Rectal smooth muscle tissue (tissue), 1 donor: Measurements from ENCODE around the gene ANKRD33.

Experiments used
- H3K27ac ChIP-seq: one replicate; pipeline ENCODE4 v1.7.0; 2013; ENCODE audit warnings: low read depth, low read length, inconsistent platforms
- H3K27me3 ChIP-seq: one replicate; pipeline ENCODE4 v1.7.0; 2013; ENCODE audit warnings: low read length; ENCODE audit not compliant: control insufficient read depth, insufficient read depth
- H3K36me3 ChIP-seq: one replicate; pipeline ENCODE4 v1.7.0; 2013; ENCODE audit warnings: low read length; ENCODE audit not compliant: control insufficient read depth, insufficient read depth
- H3K4me1 ChIP-seq: one replicate; pipeline ENCODE4 v1.7.0; 2013; ENCODE audit warnings: low read length; ENCODE audit not compliant: control insufficient read depth, insufficient read depth
- H3K4me3 ChIP-seq: one replicate; pipeline ENCODE4 v1.7.0; 2013; ENCODE audit warnings: low read length
- H3K9ac ChIP-seq: one replicate; pipeline ENCODE4 v1.7.0; 2013; ENCODE audit warnings: low read length

ANKRD33 gene

DNA sequence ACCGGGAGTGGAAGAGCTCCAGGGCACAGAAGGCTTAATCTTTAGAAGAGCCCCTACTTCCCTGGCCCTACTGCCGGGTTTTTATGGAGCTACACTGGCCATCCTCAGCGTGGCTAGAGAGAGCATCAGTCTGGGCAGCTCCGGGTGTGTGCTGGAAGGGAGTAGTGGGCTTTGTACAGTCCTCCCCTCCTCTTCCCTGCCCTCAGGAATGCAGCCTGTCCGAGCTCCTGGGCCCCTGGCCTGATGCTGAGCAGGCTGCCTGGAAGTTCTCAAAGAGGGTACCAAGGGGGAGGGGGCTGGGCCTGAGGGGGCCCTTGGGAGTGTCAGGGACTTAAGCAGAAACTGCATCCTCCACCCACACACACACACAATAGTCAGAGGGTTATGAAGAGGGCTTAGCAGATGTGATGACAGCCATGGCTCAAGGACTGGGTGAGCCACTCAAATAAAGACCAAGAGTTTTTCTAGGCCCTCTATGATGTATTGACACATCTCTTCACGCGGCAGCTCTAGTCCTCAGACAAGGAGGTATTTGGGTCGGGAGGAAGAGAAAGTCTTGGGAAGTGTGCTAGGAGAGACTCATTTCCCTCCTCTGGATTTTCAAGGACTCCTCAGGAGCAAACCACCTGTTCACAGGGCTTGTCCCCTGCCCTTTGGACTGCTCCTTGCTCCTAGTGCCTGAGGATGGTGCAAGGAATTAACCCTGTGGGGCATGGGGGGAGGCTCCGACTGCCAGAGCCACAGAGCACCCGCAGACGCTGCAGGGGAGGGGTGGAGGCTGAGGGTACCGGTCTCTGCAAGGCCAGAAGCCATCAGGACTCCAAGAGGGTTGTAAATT lies 22.9 kb upstream of the ANKRD33 start:
- no peaks in the 10 kb centered on the region for H3K4me1 ChIP-seq
- no peak overlapping the region for H3K27ac ChIP-seq
- H3K4me3 ChIP-seq, result no peak overlapping the region
- H3K36me3 ChIP-seq, result no peaks in the 10 kb centered on the region
- H3K9ac ChIP-seq, result no peak overlapping the region
- H3K27me3 ChIP-seq, result peaks cover 15% of the 10 kb centered on the region

DNA sequence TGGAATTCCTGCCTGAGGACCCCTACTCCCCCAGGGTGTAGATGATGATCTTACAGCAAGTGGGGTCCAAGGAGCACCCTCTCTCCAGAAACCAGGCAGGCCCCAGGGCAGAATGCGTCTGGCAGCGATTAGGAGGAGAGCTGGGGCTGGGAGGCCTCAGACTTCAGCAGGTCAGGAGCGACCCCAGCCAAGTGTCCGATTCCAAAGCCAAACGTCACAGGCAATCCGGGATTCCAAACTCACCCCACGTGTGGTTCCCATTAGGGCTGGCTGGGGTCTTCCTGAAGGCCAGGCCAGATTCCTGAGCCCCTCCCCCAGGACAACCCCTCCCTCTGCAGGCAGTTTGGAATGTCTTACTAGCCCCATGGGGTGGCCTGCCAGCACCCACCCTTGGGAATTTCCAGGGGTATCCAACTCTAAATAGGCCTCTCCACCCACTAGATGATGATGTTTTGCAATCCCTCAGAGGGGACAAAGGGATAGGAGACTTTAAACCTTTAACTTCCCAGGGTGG lies 22.1 kb upstream of the ANKRD33 start:
- no peak overlapping the region for H3K27ac ChIP-seq
- H3K9ac ChIP-seq, result no peak overlapping the region
- H3K27me3 ChIP-seq, result peaks cover 15% of the 10 kb centered on the region
- no peaks in the 10 kb centered on the region for H3K4me1 ChIP-seq
- no peak overlapping the region for H3K4me3 ChIP-seq
- no peaks in the 10 kb centered on the region for H3K36me3 ChIP-seq

DNA sequence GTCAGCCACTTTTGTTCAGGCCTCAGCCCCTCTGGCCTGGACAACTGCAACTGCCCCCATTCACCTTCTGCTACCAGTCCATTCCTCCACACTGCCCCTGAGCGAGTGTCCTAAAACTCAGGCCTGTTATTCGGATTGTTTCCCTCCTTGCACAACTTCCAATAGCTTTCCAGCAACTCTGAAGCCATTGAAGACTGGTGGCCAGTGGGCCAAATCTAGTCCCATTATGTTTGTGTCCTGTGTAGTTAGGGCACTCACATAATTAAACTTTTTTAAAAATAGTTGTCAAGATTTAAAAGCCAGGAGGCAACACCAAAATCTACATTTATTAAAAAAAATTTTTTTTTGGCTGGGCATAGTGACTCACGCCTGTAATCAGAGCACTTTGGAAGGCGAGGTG lies 21.6 kb upstream of the ANKRD33 start:
- no peak overlapping the region for H3K27ac ChIP-seq
- H3K36me3 ChIP-seq, result no peaks in the 10 kb centered on the region
- no peak overlapping the region for H3K4me3 ChIP-seq
- no peaks in the 10 kb centered on the region for H3K4me1 ChIP-seq
- peaks cover 15% of the 10 kb centered on the region for H3K27me3 ChIP-seq
- no peak overlapping the region for H3K9ac ChIP-seq

DNA sequence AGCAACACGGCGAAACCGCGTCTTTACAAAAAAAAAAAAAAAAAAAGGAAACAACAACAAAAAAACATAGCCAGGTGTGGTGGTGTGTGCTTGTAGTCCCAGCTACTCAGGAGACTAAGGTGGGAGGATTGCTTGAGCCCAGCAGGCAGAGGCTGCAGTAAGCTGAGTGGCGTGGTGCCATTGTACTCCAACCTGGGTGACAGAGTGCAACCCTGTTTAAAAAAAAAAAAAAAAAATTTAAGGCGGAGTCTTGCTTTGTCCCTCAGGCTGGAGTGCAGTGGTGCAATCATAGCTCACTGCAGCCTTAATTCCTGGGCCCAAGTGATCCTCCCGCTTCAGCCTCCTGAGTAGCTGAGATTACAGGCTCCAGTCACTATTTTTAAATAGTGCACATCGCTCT lies 21.1 kb upstream of the ANKRD33 start:
- Histone ChIP-seq H3K4me1 (no peaks in the 10 kb centered on the region), H3K9ac (no peak overlapping the region), H3K27me3 (peaks cover 15% of the 10 kb centered on the region), H3K27ac (no peak overlapping the region), H3K4me3 (no peak overlapping the region), H3K36me3 (no peaks in the 10 kb centered on the region)

DNA sequence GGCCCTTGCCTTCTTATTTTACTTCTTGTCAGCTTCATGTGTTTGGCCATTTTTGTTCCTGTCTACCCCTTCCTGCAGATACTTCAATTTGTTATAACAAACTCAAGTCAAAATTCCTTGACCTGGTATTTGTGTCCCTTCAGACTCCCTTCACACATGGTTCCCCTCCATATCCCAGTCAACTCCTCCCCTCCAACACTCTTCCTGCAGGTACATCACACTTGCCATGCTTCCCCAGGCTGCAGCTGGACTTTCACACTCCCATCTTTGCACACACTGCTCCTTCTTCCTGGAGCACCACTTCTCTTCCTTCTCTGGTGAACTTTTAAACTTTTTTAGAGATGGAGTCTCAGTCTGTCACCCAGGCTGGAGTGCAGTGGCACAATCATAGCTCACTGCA lies 20.5 kb upstream of the ANKRD33 start:
- Histone ChIP-seq H3K9ac (no peak overlapping the region), H3K4me3 (no peak overlapping the region), H3K27ac (no peak overlapping the region), H3K27me3 (peaks cover 15% of the 10 kb centered on the region), H3K4me1 (no peaks in the 10 kb centered on the region), H3K36me3 (no peaks in the 10 kb centered on the region)

DNA sequence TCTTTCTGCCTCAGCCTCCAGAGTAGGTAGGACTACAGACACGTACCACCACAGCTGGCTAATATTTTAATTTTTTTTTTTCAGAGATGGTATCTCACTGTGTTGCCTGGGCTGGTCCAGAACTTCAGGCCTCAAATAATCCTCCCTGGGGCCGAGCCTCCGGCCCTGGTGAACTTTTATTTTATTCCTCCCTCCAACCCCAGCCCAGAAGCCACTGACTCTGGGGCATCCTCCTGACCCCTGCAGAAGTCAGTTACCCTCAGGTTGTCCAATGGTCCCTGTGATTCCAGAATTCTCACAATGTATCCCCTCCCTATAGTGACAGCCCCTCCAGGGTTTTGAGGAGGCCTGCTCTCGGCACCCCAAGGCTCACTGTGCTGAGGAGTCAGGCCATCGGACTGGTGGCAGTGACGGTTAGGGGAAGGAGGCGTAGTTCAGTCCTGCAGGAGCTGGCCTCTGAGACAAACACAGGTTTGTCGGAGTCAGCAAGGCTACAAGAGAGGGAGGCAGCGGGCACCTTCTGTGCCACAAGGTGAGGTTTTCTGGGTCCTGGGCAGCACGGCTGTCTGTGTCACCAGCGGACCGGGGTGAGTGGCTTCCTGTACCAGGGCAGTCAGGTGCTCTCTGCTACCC lies 20.0 kb upstream of the ANKRD33 start:
- Histone ChIP-seq H3K36me3 (no peaks in the 10 kb centered on the region), H3K9ac (no peak overlapping the region), H3K4me1 (no peaks in the 10 kb centered on the region), H3K27me3 (peaks cover 15% of the 10 kb centered on the region), H3K27ac (no peak overlapping the region), H3K4me3 (no peak overlapping the region)

DNA sequence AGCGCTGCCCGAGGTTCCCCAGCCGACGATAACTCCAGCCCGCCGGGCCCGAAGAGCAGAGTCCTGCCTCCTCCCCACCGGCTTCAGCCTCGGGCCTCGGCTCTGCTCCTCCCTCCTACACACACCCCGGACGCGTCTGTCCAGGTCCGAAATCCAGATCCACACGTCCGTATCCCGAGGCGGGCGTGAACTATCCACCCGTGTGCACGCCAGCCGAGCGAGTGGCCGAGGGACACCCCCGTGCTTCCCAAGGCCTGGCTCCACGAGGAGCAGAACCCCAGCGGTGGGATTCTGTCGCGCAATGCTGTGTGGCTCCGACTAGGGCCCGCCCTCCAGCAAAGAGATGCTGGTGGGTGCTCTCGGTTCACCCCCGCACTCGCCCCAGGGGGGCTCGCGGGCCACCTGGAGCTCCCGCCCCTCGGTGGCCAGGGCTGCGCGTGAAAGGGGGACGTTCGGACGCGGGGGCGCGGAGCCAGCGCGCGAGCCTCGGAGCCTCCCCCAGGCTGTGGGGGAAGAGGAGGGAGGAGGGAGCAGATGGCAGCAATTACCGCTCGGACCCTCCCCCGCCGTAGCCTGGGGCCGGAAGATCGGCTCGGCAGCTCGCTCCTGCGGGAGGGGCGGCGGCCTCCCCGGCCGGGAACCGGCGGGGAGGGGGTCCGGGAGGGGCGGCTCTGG lies 18.9 kb upstream of the ANKRD33 start:
- Histone ChIP-seq H3K27me3 (peaks cover 15% of the 10 kb centered on the region), H3K27ac (no peak overlapping the region), H3K36me3 (no peaks in the 10 kb centered on the region), H3K9ac (no peak overlapping the region), H3K4me1 (no peaks in the 10 kb centered on the region), H3K4me3 (peak overlapping the region; percentile 56)

DNA sequence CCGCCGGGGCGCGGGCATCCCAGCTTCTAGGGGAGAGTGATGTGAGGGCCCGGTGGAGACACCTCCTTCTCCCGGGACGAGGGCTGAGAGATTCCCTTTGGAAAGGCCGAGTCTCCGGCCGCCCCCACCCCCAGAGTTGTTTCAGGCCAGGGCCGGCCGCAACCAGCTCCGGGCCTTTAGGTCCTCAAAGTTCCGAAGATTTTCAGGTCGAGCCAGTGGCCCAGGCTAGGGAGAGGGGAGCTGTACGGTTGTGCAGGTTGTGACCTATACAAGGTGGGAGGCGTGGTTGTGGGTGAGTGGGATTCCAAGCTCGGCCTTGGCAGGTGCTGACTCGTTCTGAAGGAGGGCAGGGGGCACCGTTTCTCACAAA lies 18.4 kb upstream of the ANKRD33 start:
- H3K36me3 ChIP-seq, result no peaks in the 10 kb centered on the region
- H3K9ac ChIP-seq, result no peak overlapping the region
- no peaks in the 10 kb centered on the region for H3K4me1 ChIP-seq
- no peak overlapping the region for H3K27ac ChIP-seq
- H3K27me3 ChIP-seq, result peaks cover 15% of the 10 kb centered on the region
- no peak overlapping the region for H3K4me3 ChIP-seq

DNA sequence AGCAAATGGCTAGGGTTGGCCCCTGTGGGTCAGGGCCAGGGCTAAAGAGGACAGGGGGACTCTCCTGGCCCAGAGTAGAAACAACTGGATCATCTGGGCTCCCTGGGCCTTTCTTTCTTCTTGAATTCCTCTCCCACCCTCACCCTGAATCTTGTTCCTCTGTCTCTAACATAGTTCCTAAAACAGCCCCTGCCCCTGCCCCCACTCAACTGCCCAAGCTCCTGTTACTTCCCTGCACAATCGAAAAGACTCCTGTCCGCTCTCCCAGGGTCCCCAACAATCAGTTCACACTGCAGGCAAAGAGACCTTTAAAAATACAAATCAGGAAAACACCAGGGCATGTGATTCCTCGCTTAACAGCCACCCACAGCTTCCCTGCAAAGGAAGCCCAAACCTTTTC lies 18.0 kb upstream of the ANKRD33 start:
- Histone ChIP-seq H3K27me3 (peaks cover 15% of the 10 kb centered on the region), H3K4me3 (no peak overlapping the region), H3K9ac (no peak overlapping the region), H3K36me3 (no peaks in the 10 kb centered on the region), H3K27ac (no peak overlapping the region), H3K4me1 (no peaks in the 10 kb centered on the region)

DNA sequence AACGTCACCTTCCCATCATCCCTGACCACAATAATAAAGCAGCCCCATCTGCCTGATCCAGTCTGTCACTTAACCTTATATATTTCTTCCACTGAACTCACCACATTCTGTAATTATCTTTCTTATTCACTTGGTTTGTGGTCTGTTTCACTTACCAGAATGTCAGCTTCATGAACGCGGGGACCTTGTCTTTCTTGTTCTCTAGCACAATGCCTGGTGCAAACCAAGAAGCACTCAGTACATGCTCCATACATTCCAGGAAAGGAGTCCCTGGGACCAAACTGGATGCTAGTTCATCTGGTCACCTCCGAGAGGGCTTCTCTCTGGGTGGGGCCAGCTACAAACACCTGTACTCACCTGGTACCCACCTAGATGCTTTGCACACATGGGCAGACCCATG lies 17.4 kb upstream of the ANKRD33 start:
- Histone ChIP-seq H3K27ac (no peak overlapping the region), H3K9ac (no peak overlapping the region)

DNA sequence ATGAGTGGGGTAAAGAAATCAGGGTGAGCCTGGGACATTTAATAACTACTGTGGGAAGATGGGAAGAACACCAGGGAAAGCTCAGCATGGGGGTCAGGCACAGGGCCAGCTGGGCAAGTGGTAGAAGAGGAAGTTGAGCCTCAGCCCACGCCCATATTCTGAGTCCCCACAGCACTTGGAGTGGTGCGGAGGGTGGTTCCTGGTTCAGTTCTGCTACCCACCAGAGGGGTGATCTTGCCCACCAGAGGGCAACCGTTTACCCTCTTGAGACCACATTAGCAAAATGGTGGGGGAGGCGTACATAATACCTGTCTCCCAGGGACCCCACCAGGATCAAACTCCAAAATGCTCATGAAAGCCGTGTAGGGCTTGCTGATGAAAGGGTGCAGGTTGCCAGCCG lies 16.8 kb upstream of the ANKRD33 start:
- no peaks in the 10 kb centered on the region for H3K36me3 ChIP-seq
- no peak overlapping the region for H3K9ac ChIP-seq

More for the DNA sequence above, 17.4 kb upstream of the ANKRD33 start:
- Histone ChIP-seq H3K4me3 (no peak overlapping the region), H3K4me1 (no peaks in the 10 kb centered on the region), H3K27me3 (peaks cover 12% of the 10 kb centered on the region), H3K36me3 (no peaks in the 10 kb centered on the region)

DNA sequence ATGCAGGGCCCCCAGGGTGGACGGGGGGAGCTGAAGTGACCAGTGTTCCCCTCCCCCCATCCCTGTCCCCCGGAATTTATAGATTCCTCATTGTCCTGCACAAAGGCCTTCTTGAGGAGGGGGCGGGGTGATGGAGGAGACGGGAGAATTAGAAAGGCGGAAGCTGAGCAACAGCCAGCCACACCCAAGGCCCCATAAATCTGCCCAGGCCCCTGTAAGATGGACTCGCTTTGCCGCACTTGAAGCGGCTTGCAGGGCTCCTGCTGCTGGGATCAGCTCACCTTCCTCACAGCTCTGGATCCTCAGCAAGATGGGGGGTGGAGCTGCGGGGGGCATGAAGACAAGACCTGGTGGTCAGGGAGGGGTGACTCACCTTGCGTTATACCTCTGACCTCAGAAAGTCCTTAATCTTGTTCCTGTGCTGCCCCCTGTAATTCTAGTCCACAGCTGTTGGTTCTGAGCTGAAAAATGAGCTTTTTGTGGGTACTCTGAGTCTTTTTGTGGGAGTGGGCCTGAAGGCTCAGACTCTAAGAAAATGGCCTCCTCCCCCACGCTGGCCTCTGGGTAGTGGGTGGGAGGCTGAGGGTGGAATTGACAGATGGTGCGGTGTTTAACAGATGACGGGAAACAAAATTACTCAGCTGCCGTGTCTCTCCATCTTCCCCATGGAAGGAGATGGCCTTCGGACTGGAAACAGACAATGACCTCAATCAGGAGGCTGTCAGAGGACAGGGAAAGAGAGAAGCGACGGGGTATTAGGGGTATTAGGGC lies 15.8 kb upstream of the ANKRD33 start:
- Histone ChIP-seq H3K4me3 (no peak overlapping the region), H3K9ac (no peak overlapping the region), H3K36me3 (no peaks in the 10 kb centered on the region), H3K27ac (no peak overlapping the region), H3K4me1 (no peaks in the 10 kb centered on the region), H3K27me3 (peaks cover 8% of the 10 kb centered on the region)

More for the DNA sequence above, 16.8 kb upstream of the ANKRD33 start:
- H3K4me1 ChIP-seq, result no peaks in the 10 kb centered on the region
- no peak overlapping the region for H3K4me3 ChIP-seq
- peaks cover 8% of the 10 kb centered on the region for H3K27me3 ChIP-seq
- H3K27ac ChIP-seq, result no peak overlapping the region
